Vagina (tissue), 2 donors: ENCODE results near the gene RAB4A.

Experiments
- CTCF ChIP-seq, 3 experiments: fragments of 450-650 bp in 2 of 3; fragments of 200-600 bp in 1 of 3; sonication (generic) in 1 of 3; IDR thresholded peaks; one replicate each; pipeline ENCODE4 v1.5.1; 2017 to 2019; ENCODE audit warnings: antibody characterized with exemption in 3 of 3, mild to moderate bottlenecking in 2 of 3, moderate library complexity in 2 of 3
- POLR2AphosphoS5 ChIP-seq, 2 donors: sonication (generic); formaldehyde crosslinking; IDR thresholded peaks; one replicate each; pipeline ENCODE4 v1.9.0; 2017; ENCODE audit warnings: antibody characterized with exemption in 2 of 2, mild to moderate bottlenecking in 2 of 2, low read depth in 1 of 2; ENCODE audit not compliant: insufficient read depth in 1 of 2

DNA sequence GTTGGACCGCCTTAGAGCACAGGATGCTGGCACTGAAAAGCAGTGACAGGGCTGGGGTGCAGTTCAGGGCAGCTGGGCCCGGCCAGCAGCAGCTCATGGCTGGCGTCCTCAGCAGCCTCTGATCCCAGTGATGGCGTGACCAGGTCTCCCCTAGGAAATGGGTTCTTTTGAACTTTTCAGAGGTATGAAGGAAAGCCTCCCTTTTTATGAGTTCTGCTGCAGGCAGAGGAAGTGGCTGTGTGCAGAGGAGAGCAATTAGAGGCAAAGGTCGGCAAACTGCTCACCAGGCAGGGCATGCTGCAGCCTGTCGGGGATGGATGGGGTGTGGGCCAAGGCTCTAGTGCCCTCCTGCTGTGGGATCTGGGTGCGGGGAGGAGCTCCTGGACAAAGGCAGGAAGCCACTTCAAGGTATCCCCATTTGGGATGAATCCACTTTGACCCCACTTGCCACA lies 45.6 kb upstream of the RAB4A start:
- TF ChIP-seq CTCF (IDR thresholded peaks at IDR 0.05) (no peak), POLR2AphosphoS5 (IDR thresholded peaks at IDR 0.05; ENCODE audit: insufficient read depth in 1 of 2, low read depth in 1 of 2) (no peak)
